HepG2 (cell line): ENCODE measurements around the gene HLF. TPM values are rescaled to one million over a fixed set of nuclear protein-coding genes. Genes with fewer than 3 reads are reported as not detected.

Experiments
- CBX2 ChIP-seq, 2 experiments: fragments of 200-600 bp in 1 of 2; sonication (generic); formaldehyde crosslinking in 1 of 2; IDR thresholded peaks; 2 replicates each; pipeline versions ENCODE4 v1.7.0 to v1.8.1; 2018 to 2022; ENCODE audit warnings: low read depth in 2 of 2, low read length in 1 of 2, mild to moderate bottlenecking in 1 of 2, missing genetic modification reagents in 1 of 2
- CHD2 ChIP-seq: IDR thresholded peaks from 2 replicates; pipeline ENCODE4 v1.6.1; 2011; ENCODE audit warnings: low read depth, low read length, improper control_type of control experiment
- NFIB ChIP-seq: sonication (generic); formaldehyde crosslinking; IDR thresholded peaks from 2 replicates; pipeline ENCODE4 v1.9.0; 2021; ENCODE audit warnings: missing genetic modification reagents, mild to moderate bottlenecking, borderline replicate concordance
- RFX5 ChIP-seq: IDR thresholded peaks from 2 replicates; pipeline ENCODE4 v1.6.1; 2011; ENCODE audit warnings: low read depth, low read length, improper control_type of control experiment
- SIN3B ChIP-seq: fragments of 150-350 bp; IDR thresholded peaks from 2 replicates; pipeline ENCODE4 v1.6.1; 2014; ENCODE audit warnings: low read length
- ZBTB8A ChIP-seq: sonication (generic); formaldehyde crosslinking; IDR thresholded peaks from 2 replicates; pipeline ENCODE4 v1.4.0; 2020; ENCODE audit warnings: mild to moderate bottlenecking, low read depth, missing genetic modification reagents, borderline replicate concordance
- ZNF317 ChIP-seq: sonication (generic); formaldehyde crosslinking; IDR thresholded peaks from 2 replicates; pipeline ENCODE4 v1.5.0; 2020; ENCODE audit warnings: mild to moderate bottlenecking, missing genetic modification reagents
- ZNF619 ChIP-seq: sonication (generic); formaldehyde crosslinking; IDR thresholded peaks from 2 replicates; pipeline ENCODE4 v1.4.0; 2020; ENCODE audit warnings: mild to moderate bottlenecking, missing genetic modification reagents
- ZNF687 ChIP-seq: sonication (generic); formaldehyde crosslinking; IDR thresholded peaks from 2 replicates; pipeline ENCODE4 v1.5.1; 2020; ENCODE audit warnings: mild to moderate bottlenecking, missing genetic modification reagents, moderate library complexity
- polyA plus RNA-seq, 8 experiments: library from polyadenylated mRNA; depleted of rRNA in 3 of 8; stranded (reverse) in 7 of 8; unstranded in 1 of 8; fragments of >200 nt; fragmentation: Illumina TruSeq in 4 of 8; extraction: Trizol in 4 of 8; gene quantifications; 2 replicates each; pipeline versions ENCODE4 v1.2.1 to v1.2.3, GENCODE V29; 2011 to 2016; ENCODE audit warnings: low read depth in 4 of 8, missing spikeins in 1 of 8, mixed read lengths in 1 of 8; ENCODE audit not compliant: insufficient read depth in 1 of 8
- total RNA-seq, 5 experiments: library from RNA; depleted of rRNA; stranded (reverse); fragments of >200 nt; fragmentation: Illumina TruSeq; extraction: Trizol; gene quantifications; 2 replicates each; pipeline ENCODE4 v1.2.3, GENCODE V29; 2016; ENCODE audit warnings: low read depth in 1 of 5
- TF ChIP-seq, protein P1 (sequence below): sonication (generic); formaldehyde crosslinking; IDR thresholded peaks from 2 replicates; pipeline ENCODE4 v1.5.0; 2020; ENCODE audit warnings: mild to moderate bottlenecking, missing genetic modification reagents
- TF ChIP-seq, protein P2 (sequence below): sonication (generic); formaldehyde crosslinking; IDR thresholded peaks from 2 replicates; pipeline ENCODE4 v1.5.0; 2020; ENCODE audit warnings: missing genetic modification reagents
- TF ChIP-seq, protein P3 (sequence below): sonication (generic); formaldehyde crosslinking; conservative IDR thresholded peaks from 2 replicates; pipeline ENCODE4 v1.5.0; 2020; ENCODE audit warnings: missing genetic modification reagents

The HLF gene
- total and polyA plus RNA-seq, 2 of the 13 experiments (the other 11 are each of a cell fraction or from before 2014, with no cell fraction given) = 202 to 346 TPM

- TF ChIP-seq, protein P1, sequence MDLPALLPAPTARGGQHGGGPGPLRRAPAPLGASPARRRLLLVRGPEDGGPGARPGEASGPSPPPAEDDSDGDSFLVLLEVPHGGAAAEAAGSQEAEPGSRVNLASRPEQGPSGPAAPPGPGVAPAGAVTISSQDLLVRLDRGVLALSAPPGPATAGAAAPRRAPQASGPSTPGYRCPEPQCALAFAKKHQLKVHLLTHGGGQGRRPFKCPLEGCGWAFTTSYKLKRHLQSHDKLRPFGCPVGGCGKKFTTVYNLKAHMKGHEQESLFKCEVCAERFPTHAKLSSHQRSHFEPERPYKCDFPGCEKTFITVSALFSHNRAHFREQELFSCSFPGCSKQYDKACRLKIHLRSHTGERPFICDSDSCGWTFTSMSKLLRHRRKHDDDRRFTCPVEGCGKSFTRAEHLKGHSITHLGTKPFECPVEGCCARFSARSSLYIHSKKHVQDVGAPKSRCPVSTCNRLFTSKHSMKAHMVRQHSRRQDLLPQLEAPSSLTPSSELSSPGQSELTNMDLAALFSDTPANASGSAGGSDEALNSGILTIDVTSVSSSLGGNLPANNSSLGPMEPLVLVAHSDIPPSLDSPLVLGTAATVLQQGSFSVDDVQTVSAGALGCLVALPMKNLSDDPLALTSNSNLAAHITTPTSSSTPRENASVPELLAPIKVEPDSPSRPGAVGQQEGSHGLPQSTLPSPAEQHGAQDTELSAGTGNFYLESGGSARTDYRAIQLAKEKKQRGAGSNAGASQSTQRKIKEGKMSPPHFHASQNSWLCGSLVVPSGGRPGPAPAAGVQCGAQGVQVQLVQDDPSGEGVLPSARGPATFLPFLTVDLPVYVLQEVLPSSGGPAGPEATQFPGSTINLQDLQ (CRISPR knock-in tag) = 0 out of 2 replicates have a peak, but pooled peaks have one; percentile 33
- TF ChIP-seq RFX5 = no peak
- no peak; the same call in 1 of the 2 replicates for TF ChIP-seq ZNF317 (CRISPR knock-in tag)
- TF ChIP-seq CBX2 (IDR thresholded peaks at IDR 0.05; ENCODE audit: low read depth, low read length) = no peak
- no peak for TF ChIP-seq CBX2 (CRISPR knock-in tag; IDR thresholded peaks at IDR 0.05; ENCODE audit: low read depth)
- no peak for TF ChIP-seq CHD2
- TF ChIP-seq ZNF619 (CRISPR knock-in tag) = 0 out of 2 replicates have a peak, but pooled peaks have one; percentile 28
- TF ChIP-seq SIN3B = no peak
- 0 out of 2 replicates have a peak, but pooled peaks have one; percentile 52 for TF ChIP-seq ZNF687
- TF ChIP-seq ZBTB8A (CRISPR knock-in tag) = no peak
- TF ChIP-seq, protein P2, sequence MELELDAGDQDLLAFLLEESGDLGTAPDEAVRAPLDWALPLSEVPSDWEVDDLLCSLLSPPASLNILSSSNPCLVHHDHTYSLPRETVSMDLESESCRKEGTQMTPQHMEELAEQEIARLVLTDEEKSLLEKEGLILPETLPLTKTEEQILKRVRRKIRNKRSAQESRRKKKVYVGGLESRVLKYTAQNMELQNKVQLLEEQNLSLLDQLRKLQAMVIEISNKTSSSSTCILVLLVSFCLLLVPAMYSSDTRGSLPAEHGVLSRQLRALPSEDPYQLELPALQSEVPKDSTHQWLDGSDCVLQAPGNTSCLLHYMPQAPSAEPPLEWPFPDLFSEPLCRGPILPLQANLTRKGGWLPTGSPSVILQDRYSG (CRISPR knock-in tag) = no peak; the same call in 1 of the 2 replicates
- no peak for TF ChIP-seq NFIB
- TF ChIP-seq, protein P3, sequence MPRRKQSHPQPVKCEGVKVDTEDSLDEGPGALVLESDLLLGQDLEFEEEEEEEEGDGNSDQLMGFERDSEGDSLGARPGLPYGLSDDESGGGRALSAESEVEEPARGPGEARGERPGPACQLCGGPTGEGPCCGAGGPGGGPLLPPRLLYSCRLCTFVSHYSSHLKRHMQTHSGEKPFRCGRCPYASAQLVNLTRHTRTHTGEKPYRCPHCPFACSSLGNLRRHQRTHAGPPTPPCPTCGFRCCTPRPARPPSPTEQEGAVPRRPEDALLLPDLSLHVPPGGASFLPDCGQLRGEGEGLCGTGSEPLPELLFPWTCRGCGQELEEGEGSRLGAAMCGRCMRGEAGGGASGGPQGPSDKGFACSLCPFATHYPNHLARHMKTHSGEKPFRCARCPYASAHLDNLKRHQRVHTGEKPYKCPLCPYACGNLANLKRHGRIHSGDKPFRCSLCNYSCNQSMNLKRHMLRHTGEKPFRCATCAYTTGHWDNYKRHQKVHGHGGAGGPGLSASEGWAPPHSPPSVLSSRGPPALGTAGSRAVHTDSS (CRISPR knock-in tag) = no peak
Observed at GRCh38 chr17:55272711-55273578, 8.2 kb downstream of the HLF start (continued).
